ENCODE data around the gene NAT16. TPM values are rescaled to one million over a fixed set of nuclear protein-coding genes. Genes with fewer than 3 reads are reported as not detected.

Gene NAT16
- total RNA-seq, 4 donors from 2014 or later, result 0.29 to 1.4 TPM; not detected in 2

DNA sequence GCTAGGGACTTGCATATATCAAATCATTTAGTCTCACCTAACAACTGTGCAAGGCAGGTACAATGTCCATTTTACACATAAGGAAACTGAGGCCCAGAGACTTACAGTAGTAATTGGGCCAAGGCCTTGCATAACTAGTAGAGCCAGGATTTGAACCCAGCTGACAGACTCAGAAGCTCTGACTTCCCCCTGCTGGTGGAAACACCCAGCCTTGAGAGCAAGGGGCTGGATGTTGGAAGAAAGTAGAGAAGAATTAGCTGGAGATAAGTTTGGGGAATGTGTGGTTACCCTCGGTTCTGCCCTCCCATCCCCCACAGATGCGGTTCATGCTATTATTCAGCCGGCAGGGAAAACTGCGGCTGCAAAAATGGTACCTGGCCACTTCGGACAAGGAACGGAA lies 23.8 kb downstream of the NAT16 start:
- Histone ChIP-seq H3K4me1 (peaks cover 7 to 8% of the 10 kb centered on the region in 2 donors), H3K36me3 (peaks cover 14 to 15% of the 10 kb centered on the region in 2 donors), H3K4me3 (replicated peaks in 1 of 3) (no peak overlapping the region), H3K27me3 (no peaks in the 10 kb centered on the region), H3K27ac (no peak overlapping the region), H3K9me3 (no peaks in the 10 kb centered on the region)
- no peak for DNase-seq
- WGBS, 2 donors, result 78 to 84% methylated on average over 6 of the region's 6 CpGs
- no peak for TF ChIP-seq POLR2A (IDR thresholded peaks at IDR 0.05)
- TF ChIP-seq CTCF (IDR thresholded peaks at IDR 0.05), result no peak
- intact Hi-C loops (cut with DNase I), result no loop called here

DNA sequence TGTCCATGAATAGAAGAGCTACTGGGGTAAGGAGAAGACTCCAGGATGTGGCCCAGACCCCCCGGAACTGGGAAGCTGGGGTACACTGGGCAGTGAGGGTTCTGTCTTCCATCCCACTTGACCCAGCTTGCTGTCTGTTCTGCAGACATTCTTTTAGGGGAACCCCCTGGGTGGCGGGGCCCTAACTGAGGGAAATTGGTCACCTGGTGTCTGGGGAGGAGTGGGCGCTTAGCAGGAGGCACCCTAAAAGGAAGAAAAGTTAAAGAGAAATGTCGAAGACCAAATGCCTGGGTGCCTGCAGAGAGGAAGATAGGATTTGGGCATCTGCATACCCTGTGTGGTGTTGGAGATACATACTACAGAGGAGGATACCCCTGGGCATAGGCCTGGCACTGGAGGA lies 24.8 kb downstream of the NAT16 start:
- WGBS, 2 donors, result 61 to 69% methylated on average over 4 of the region's 4 CpGs
- intact Hi-C loops (cut with DNase I), result no loop called here
- H3K27me3 ChIP-seq, result no peaks in the 10 kb centered on the region
- TF ChIP-seq POLR2A (IDR thresholded peaks at IDR 0.05), result no peak
- TF ChIP-seq CTCF (IDR thresholded peaks at IDR 0.05), result no peak
- H3K27ac ChIP-seq, result peak overlapping the region in 1 of 3 donors; percentile 9
- no peaks in the 10 kb centered on the region for H3K9me3 ChIP-seq
- DNase-seq, result no peak
- peaks cover 13 to 14% of the 10 kb centered on the region in 2 donors for H3K36me3 ChIP-seq
- peaks cover 7 to 8% of the 10 kb centered on the region in 2 donors for H3K4me1 ChIP-seq
- H3K4me3 ChIP-seq (replicated peaks in 1 of 3), result peak overlapping the region in 1 of 3 donors; percentile 94

- H3K4me1 ChIP-seq, result peaks cover 7 to 8% of the 10 kb centered on the region in 2 donors
- no peak for TF ChIP-seq CTCF (IDR thresholded peaks at IDR 0.05)
- no peak for TF ChIP-seq POLR2A (IDR thresholded peaks at IDR 0.05)
- peak in 1 of 2 donors; percentile 8 for DNase-seq
- 2 to 4% methylated on average over 9 to 11 of the region's 34 CpGs for WGBS, 2 donors
- peak overlapping the region; percentile 63 to 94 (median 74) for H3K4me3 ChIP-seq (replicated peaks in 1 of 3)
- H3K27me3 ChIP-seq, result no peaks in the 10 kb centered on the region
- peak overlapping the region in 1 of 3 donors; percentile 9 for H3K27ac ChIP-seq
- peaks cover 10 to 14% of the 10 kb centered on the region in 2 donors for H3K36me3 ChIP-seq
- no peaks in the 10 kb centered on the region for H3K9me3 ChIP-seq
- intact Hi-C loops (cut with DNase I), result no loop called here
Observed at GRCh38 chr7:101154693-101155102, 25.4 kb downstream of the NAT16 start.

DNA sequence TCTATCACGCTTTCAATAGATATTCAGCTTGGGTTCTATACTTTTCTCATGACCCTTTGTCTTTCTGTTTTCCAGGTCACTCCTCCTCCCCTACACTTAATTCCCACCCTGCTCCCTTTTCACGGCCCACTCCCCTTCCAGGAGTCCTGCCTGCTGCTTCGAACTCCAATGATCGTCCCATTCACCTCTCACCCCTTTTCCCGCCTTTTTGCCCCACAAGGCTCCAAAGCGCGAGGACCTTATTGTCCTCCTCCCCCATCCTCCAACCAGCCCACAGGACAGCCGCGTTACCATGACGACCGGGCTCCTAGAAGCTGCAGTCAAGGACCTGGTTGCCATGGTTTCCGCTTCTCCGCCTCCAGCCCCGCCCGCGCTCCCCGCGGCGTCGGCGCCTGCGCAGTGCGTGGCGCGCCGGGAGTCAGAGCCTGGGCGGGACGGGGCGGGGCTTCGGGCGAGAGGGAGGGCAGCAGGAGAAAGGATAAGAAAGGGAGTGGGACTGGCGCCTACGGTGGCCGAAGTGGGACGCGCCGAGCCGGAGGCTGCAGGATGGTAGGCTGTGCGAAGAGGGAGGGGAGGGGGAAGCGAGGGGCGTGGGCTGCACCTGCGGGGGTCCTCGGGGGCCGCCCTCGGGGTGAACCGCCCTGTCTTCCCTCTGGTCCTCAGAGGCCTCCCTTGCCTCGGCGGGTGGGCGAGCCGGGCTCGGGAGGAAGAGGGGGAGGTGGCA lies 26.0 kb downstream of the NAT16 start, which contains the start of gene AP1S1:
TSS of gene AP1S1 (plus strand) at position 508 of the 724 bp plus-strand sequence. CDS start at position 547, 39 bp downstream.
- peak within 1 kb of the TSS in 1 of 3 donors; percentile 9 for H3K27ac ChIP-seq
- peak; percentile 96 to 97 for DNase-seq
- H3K9me3 ChIP-seq, result no peaks in the 10 kb centered on the region
- TF ChIP-seq POLR2A (IDR thresholded peaks at IDR 0.05) (peak in 1 of 2 donors; percentile 48), CTCF (IDR thresholded peaks at IDR 0.05) (no peak)
- WGBS, 2 donors, result 6 to 12% methylated on average over 15 to 34 of the region's 51 CpGs
- no peaks in the 10 kb centered on the region for H3K27me3 ChIP-seq
- peaks cover 5 to 9% of the 10 kb centered on the region in 2 donors for H3K36me3 ChIP-seq
- H3K4me1 ChIP-seq, result peaks cover 7 to 8% of the 10 kb centered on the region in 2 donors
- H3K4me3 ChIP-seq (replicated peaks in 1 of 3), result peak within 1 kb of the TSS; percentile 63 to 94 (median 74)
- intact Hi-C loops (cut with DNase I), result no loop called here
